ENCODE data around the gene MTNR1B.

- no peak for TF ChIP-seq CTCF (IDR thresholded peaks at IDR 0.05)
- TF ChIP-seq POLR2A (IDR thresholded peaks at IDR 0.05): no peak
- no peak for TF ChIP-seq POLR2AphosphoS5 (IDR thresholded peaks at IDR 0.05)
These were observed 8.0 kb downstream of the MTNR1B start for GRCh38 chr11:92977401-92977800.
